GM23338 (cell line): ENCODE data around the gene VMP1.

Source experiments
- CREB1 ChIP-seq: fragments of 250-450 bp; sonication (Bioruptor Pico); IDR thresholded peaks from 2 replicates; pipeline ENCODE4 v1.5.0; 2020; ENCODE audit warnings: low read depth, mild to moderate bottlenecking, moderate library complexity
- CTCF ChIP-seq, 2 experiments: fragments of 200-600 bp in 1 of 2; sonication (generic) in 1 of 2; conservative IDR thresholded peaks; 2 replicates each; pipeline versions ENCODE4 v1.5.1 to v1.6.1; 2016 to 2017; ENCODE audit warnings: antibody characterized with exemption in 2 of 2, low read depth in 2 of 2, mild to moderate bottlenecking in 2 of 2, moderate library complexity in 1 of 2
- EZH2 ChIP-seq: fragments of 200-600 bp; sonication (generic); IDR thresholded peaks from one replicate; pipeline ENCODE4 v1.8.0; 2017; ENCODE audit warnings: antibody characterized with exemption, mild to moderate bottlenecking, low read depth; ENCODE audit not compliant: unreplicated experiment
- EZH2phosphoT487 ChIP-seq: fragments of 200-600 bp; sonication (generic); IDR thresholded peaks from one replicate; pipeline ENCODE4 v1.8.1; 2018; ENCODE audit warnings: antibody characterized with exemption; ENCODE audit not compliant: unreplicated experiment
- REST ChIP-seq: IDR thresholded peaks from one replicate; pipeline ENCODE4 v1.6.1; 2018; ENCODE audit warnings: antibody characterized with exemption; ENCODE audit not compliant: unreplicated experiment
- ZNF114 ChIP-seq: fragments of 250-450 bp; sonication (Bioruptor Pico); IDR thresholded peaks from 2 replicates; pipeline ENCODE4 v1.5.0; 2020; ENCODE audit warnings: mild to moderate bottlenecking, moderate library complexity

- TF ChIP-seq CTCF (conservative IDR thresholded peaks at IDR 0.05; ENCODE audit: low read depth in 2 of 2) (no peak), EZH2 (no peak), CREB1 (CRISPR knock-in tag) (no peak), REST (no peak), EZH2phosphoT487 (no peak), ZNF114 (CRISPR knock-in tag) (no peak)
Observed at GRCh38 chr17:59814276-59814675, 106.8 kb downstream of the VMP1 start.
